Activated T-helper 1 cell treated with anti-CD3 and anti-CD28 coated beads, Interleukin-2, amount 50 U/mL, for 16 hours (primary cell): ENCODE results near the gene MYOM3.

Experiments
- DNase-seq, 2 donors: peaks; one replicate each; pipeline ENCODE4 v3.0.0-alpha.2; 2020; ENCODE audit warnings: low read depth in 1 of 2, low spot score in 1 of 2

Gene MYOM3

DNA sequence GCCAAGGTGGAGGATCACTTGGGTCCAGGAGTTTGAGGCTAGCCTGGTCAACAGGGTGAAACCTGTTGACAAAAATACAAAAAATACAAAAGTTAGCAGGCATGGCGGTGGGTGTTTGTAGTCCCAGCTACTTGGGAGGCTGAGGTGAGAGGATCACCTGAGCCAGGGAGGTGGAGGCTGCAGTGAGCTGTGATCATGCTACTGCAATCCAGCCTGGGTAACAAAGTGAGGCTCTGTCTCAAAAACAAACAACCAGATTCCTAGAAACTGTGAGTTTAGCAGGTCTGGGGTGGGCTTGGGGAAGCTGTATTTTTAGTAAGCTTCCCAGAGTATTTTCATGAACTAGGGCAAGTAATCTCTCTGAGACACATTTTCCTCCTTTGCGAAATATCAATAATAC, 5.2 kb upstream of the MYOM3 start:
- DNase-seq = no peak

DNA sequence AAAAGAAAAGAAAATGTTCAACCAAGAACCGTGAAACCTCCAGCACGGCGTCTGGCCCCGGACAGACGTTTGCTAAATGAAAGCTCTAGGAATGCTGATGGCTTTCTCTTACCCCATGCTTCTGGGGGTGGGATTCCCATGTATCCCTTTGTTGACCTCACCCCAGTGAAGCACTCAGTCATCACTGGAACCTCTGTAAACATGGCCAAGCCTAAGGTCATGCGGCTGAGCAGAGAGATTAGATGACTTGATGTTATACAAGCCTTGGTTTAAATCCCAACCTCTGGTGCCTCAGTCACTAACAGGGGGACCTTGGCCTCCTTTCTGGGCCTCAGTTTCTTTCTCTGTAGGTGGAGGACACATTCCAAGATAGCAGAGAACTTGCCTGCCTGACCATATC, 2.8 kb upstream of the MYOM3 start:
- no peak for DNase-seq

DNA sequence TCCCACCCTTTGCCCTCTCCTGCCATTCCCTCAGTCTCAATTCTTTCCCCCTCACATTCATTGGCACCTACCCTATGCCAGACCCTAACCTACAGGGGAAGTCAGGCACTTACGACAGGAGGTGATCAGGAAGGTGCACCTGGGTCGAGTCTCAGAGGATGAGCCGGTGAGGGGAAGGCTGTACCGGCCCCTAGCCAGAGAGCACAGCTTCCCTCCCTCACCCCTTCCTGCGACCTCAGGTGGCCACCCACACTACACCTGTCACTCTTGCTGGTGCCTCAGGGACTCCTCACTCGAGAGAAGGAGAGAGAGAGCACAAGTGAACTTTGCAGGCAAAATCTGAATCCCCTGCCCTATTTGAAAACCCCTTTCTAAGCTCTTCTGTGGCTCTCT, 1.7 kb upstream of the MYOM3 start:
- no peak for DNase-seq

DNA sequence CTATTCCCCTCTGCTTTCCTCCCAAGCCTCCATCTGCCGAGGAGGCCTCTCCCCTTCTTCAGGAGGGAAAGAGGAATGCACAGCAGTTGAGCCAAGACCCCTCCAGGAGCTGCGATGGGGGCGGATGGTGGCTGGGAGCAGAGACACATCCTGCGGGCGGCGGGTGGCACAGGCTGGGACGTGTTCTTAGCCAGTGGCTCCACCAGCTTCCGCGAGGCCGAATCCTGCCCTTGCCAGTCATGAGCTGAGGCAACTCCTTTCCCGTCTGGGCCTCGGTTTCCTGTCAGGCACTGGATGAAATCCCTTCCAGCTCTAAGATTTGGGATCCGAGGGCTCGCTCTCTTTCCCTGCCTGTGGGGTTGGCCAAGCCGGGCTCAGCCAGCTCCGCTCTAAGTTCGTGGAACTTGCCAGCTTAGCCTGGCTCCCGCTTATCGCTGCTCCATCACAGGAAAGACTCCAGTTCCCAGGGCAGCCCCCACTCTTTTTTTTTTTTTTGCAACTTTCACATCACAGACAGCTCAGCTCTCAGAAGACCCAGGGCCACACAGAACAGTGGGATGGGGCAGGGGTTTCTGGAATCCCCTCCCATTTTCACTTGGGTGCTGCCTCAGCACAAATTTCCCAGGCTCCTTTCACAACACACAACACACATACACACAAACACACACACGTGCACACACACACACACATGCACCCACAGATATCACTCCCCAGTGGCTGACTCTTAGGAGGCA, 506 bp downstream of the MYOM3 start:
- no peak for DNase-seq

DNA sequence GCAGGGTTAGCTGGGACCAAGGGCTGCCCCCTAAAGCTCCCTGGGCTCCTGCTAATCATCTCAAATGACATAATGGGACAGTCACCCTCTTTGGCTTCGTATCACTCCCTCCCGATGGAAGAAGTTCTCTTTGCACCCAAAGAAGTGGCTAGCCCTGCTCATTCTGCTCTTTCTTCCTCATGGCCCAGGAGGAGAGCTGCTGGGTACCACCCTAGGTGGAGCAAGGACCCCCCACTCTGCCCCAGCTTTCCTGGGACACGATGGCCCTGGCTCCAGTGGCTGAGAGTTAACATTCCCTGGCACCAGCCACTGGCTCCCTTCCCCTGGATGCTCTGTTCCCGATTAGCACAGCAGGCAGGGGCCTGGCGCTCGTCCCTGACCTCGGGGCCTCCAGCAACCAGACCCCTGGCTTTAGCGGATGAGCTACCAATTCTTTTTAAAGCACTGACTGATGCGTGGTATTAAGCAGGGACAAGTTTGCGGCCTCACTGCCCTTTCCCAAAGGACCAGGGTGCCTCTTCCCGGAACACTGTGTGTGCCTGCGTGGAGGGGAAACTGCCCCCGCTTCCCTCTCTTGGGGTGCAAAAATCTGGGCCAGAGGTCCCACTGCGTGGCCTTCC, 1.2 kb downstream of the MYOM3 start:
- no peak for DNase-seq

DNA sequence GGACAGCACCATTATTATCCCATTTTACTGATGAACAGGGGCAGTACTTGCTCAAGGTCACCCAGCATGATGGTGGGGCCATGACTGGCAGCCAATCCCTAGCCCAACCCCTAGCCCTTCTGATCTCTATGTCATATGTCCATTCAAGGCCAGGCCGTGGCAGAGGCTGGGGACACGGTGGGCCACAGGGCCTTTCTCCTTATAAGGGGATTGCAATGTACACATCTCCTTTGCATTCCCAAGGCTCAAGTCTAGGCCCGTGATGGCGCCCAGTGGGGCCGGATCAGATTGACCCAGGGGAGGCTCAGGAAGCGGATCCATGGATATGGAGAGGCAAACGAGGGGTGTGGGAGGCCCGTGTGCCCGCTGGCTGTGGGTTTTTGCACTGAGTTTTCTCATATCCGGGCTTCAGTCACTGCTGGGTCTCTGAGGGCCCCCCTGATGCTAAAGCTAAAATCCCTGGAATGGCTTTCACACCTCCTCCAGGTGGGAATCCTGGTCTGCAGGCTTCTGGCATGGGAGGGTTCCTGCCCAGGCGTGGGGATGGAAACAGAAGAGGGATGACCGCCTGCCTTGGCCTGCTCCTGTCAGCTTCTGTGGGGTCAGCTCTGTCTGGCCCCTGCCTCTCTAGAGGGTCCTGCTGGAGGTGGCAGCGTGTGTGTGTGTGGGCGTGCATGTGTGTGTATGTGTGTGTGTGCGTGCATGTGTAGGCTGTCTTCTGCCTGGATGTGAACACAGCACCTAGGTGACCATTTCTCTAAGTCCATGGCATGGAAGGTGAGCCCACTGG, 2.1 kb downstream of the MYOM3 start:
- DNase-seq = no peak

DNA sequence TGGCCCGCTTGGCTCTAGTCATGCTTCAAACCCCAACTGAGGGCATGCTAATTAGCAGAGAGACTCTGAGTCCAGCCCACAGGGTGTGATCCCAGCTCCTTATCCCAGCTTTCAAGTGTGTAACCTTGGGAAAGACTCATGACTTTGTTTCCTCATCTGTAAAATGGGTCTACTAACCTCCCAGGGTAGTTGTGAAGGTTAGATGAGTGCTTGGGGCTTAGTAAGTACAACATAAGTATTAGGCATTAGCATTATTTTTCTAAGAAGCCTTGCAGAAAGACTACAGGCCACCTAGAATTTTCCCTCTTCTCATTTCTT, 2.8 kb downstream of the MYOM3 start:
- DNase-seq = no peak

DNA sequence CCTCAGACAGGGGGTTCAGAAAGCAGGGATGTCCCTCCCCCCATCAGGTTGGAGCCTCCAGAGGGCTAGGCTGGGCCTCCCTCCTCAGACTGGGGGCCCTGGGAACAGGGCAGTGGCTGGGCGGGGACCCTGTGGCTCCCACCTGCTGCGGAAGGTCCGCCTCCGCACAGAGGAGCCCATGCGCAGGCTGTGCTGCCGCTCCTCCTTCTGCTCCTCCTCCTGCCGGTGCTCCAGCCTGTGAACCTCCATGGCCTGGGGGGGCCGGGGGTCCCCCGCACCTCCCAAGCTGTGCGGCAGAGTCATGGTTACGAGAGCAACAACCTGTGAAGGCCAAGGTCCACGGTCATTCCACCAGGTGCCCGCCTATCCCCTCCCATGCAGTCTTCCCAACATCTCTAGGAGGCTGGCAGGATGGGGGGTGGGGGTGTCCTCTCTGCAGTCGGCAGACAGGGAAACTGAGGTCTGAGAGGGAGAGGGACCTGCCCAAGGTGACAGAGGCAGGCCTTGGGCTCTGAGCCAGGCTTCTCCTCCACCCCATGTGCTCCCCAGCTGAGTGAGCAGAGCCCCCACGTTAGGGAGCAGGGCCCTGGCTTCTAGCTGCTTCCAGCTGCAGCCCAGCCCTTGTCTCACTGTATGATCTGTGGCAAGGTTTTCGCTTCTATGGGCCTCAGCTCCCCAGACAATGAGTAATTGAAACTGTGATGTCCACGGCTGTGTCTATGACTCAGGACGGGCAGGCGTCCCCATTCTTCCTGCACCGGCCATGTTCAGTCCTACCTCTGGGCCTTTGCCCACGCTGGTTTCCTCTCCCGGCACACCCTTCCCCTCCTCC, 3.4 kb downstream of the MYOM3 start:
- DNase-seq = no peak

DNA sequence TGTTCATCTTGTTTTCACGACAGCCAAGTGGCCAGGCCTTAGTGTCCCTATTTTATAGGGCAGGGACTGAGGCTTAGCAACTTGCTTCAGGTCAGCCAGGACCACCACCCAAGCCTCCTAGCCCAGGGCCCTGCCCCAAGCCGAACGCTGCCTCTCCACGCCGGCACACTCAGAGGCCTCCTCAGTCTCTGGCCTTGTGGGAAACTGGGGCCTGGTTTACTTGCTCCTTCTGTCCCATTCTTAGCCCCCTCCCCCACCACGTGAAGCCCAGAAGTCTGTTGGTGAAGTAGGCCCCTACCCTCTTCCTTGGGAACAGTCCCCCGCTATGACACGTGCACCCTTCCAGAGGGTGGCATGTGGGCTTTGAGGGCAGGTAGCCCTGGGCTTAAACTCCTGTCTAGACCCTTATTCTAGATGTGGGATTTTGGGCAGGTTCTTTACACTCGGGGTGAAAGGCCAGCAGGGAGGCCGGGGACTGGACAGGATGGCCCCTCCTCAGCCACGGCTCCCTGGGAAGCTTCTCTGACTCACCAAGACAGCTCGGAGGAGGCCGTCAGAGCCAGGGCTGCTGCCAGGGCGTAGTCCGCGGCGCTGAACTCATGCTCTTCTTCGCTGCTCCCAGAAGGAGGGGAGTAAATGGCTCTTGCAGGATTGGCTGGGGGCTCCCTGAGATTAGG, 4.3 kb downstream of the MYOM3 start:
- no peak for DNase-seq

DNA sequence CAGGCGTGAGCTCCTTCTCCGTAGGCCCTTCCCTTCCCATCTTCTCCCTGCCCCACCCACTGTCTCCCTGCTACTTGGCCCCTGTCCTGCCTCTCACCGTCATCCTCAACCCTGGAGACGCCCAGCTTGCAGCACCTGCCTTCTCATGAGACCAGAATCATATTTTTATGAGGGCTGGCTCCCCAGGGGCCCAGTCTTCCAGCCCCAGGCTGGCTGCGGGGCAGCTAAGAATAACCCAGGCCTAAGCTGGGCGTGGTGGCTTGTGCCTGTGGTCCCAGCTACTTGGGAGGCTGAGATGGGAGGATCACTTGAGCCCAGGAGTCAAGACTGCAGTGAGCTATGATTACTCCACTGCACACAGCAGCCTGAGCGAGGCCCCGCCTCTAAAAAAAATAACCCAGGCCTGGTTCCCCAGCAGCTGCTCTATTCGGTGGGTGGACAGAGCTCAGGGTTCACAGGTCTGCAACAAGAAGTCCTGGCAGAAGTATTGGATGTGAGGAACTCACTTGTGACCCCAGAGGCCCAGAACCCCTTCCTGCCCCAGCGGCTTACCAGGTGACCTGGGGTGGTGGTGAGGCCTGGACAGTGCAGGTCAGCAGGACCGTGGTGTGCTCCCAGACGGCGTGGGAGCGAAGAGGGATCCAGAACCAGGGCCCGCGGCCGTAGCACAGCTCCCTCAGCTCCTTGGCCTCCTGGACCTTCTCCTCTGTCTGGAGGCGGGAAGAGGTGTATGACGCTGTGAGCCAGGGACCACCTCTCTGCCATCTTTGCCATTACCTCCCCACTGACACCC, 6.4 kb downstream of the MYOM3 start:
- no peak for DNase-seq

DNA sequence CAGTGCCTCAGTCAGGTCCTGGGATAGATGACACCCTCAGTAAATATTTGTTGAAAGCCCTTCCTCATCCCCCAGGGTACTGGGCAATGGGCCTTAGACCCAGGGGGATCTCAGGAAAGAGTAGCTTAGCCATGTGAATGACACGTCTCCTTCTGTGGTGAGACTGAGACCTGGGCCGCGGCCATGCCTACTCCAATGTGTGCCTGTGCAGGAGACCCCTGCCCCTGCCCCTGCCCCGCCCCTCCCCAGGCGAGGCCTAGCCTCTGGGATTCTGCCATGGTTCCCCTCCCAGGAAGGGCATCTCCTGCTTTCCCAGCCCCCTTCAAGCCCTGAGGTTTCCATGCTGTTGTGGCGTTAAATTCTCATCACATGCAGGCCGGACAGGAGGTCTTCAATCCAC, 7.1 kb downstream of the MYOM3 start:
- DNase-seq = no peak

DNA sequence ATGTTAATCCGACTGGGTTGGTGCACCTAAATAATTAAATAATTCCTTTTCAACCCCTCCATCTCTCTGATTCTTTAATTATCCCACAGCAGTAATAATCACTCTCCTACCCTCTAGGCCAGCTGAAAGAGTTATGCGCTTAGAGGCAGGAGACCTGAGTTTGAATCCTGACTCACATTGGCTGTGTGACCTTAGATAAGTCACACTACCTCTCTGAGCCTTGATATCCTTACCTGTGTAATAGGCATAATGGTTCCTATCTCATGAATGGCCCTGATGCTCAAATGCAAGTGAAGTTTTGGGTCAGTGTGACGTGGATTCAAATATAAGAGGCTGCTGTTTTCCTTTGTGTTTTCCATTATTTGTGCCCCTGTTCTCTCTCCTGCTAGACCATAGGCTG, 8.1 kb downstream of the MYOM3 start:
- DNase-seq = no peak

DNA sequence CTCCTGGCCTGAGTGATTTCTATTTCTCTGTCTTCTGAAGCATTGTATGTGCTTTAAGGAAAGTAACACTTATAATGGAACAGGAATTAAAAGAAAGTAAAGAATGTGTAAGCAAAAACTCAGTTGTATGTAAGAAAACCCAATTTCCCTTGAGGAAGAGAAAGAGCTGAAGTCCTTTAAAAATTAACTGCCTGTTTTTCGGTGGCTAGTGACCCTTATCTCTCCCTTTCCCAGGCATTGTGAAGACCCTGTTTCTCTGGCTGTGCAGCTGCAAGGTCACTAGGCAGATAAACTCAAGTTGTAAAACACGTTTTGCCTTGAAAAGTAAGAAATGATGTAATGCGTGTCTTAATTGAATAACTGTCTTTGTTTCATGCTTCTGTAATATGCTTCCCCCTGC, 8.5 kb downstream of the MYOM3 start:
- no peak for DNase-seq

DNA sequence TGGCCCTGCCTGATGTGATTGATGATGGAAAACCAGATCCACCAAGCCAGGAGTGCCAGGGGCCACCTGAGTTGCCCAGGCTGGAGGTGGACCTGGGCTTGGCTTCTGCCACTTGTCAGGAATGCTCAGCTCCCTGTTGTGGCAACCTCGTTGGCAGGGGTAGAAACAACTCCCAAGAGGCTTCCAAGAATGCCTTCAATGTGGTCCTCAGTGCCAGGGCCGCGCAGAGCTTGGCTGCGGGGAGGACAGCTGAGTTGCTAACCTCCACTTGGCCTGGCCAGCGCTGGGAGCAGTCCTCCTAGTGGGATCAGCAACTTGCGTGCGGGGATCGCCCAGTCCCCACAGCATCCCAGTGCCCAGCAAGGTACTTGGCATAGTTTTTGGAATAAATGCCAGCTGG, 9.0 kb downstream of the MYOM3 start:
- DNase-seq = no peak

DNA sequence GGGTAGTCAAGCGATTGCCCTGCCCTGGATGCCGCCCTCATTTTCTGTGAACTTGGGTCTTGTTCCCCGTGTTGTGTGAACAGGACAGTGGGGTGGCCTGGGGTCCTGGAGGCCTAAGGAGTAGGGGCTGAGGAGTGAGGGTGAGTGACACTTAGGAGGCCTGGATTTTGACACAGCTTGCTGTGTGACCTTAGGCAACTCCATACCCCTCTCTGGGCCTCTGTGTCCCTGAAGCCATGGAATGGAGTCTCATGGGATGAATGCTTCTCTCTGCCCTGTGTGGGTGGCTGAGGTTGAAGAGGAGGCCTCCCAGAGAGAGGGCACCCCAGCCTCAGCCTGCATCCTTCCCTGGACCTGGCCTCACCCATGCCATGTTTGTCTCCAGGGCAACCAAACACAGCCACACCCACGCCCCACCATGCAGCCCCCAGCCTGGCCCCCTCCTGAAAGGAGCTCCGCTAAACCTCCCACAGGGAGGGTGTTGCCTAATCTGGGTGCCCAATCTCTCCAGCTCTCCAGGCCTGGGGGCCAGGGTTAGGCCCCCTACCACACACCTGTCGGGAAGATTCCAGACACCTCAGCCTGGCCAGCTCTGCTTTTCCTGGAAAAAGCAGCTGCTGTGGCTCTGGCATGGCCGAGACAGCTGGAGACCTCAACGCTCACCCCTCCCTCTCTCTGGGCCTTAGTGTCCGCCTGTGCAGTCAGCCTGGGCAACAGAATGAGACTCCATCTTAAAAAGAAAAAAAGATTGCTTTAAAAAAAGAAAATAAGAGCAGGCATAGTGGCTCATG, 9.9 kb downstream of the MYOM3 start:
- DNase-seq = no peak

DNA sequence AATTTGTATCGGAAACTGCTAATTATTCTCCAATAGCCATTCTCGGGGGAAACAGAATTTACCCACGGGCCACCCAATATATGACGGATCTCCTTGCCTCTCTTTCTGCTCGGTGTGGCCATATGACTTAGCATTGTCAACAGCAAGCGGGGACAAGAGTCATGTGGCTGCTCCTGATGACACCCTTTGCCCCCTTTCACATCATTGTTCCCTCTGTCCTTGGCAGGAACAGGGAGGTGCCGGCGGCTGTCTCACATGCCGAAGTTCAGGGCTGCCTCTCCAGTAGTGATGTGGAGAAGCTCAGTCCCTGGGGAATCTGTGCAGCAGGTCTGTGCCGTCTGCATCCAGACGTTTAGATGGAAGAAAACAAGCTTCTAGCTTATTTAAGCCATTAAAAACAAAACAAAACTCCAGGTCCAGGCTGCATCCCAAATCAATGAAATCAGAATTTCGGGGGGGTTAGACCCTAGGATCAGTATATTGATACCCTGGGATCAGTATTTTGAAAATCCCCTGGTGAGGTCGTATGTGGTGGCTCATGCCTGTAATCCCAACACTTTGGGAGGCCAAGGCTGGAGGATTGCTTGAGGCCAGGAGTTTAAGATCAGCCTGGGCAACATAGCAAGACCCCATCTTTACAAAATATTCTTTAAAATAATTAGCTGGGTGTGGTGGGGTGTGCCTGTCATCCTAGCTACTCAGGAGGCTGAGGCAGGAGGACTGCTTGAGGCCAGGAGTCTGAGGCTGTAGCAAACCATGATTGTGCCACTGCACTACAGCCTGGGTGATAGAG, 10.8 kb downstream of the MYOM3 start:
- no peak for DNase-seq

DNA sequence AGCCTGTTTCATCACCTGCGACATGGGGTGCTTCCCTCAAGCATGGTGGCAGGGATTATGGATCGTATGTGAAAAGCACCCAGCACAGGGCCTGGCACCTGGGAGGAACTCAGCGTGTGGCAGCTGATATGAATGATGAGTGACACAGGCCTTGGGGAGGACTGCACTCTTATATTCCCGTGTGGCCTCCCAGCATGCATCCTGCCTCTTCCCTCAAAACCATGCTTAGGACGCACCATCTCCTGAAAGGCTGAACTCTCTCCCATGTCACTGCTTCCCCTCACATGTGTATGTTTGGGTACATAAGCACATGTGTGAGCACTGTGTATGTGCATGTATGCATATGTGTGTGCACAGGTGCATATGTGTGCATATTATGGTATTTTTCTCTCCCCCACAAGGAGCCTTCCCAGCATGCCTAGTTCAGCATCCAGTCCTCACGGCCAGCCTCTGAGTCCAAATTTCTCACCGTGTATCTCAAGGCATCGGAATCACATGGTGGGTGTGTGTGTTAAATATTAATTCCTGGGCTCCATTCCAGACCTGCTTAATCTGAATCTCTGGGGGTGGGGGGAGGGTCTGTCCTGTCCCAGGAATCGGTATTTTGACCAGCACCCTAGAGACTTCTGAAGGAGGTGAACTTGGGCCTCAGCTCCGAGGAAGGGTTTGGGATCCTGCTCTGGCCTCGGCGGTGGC, 12.8 kb downstream of the MYOM3 start:
- DNase-seq = no peak

DNA sequence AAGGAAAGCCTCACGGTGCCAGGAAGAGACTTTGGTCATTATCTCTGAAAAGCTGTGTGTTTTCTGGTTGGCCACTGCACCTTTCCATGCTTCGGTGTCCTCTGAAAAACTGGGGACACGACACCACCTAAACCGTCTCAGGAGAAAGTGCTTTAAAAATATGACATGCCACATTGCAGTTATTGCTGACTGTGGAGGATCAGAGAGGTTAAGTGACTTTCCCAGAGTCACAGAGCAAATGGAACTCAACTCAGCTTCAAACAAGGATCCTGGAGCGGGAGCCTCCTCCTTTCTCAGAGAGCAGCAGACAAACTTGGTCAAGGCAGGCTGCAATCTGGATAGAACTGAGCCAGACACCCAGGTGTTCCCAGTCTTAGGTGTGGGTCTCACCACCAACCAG, 13.8 kb downstream of the MYOM3 start:
- DNase-seq = no peak
